NCI-H2227 treated with DMSO at 0.1 percent for 48 hours (cell line): ENCODE results near the gene SLC35F2.
"Not testable (repeated sequence)": the region's sequence is repeated elsewhere in the genome, so short reads cannot be mapped to it uniquely, and the experiment has no call there.

ENCODE experiments used
- DNase-seq: peaks from one replicate; lab custom pipeline; 2025; lab: John Stamatoyannopoulos, UW

Gene SLC35F2

DNA sequence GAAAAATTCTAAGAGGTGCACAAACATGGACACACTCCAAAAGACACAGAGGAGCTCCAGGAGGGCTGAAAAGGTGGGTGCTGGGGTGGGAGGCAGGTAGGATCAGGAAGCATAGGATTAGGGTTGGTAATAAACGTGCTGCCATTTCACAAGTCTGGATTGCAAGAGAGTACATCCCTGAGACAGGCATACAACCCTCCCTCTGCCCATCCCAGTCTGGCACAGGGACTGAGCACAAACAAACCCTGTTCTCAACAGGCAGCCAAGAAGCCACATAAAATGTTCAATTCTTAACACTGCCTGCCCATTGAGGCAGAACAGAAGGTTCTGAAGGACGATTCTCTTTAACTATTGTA, 18.5 kb downstream of the SLC35F2 start:
- no peak for DNase-seq

DNA sequence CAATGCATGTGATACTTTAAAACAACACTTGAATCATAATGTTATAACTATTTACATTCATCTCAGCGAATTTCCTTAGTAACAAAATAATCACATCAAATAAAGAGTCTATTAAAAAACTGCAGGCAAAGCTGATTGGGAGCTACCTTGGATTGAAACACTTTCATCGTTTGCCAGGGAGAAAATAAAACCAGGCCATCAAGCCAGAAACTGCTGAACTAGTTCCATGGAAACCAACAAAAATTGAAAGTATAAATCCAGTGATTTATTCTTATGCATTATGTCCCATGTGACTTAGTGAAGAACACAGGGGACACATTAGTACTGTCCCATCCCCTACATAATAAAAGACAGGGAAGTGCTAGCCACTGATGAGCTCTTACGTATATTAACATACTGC, 21.7 kb downstream of the SLC35F2 start:
- no peak for DNase-seq

DNA sequence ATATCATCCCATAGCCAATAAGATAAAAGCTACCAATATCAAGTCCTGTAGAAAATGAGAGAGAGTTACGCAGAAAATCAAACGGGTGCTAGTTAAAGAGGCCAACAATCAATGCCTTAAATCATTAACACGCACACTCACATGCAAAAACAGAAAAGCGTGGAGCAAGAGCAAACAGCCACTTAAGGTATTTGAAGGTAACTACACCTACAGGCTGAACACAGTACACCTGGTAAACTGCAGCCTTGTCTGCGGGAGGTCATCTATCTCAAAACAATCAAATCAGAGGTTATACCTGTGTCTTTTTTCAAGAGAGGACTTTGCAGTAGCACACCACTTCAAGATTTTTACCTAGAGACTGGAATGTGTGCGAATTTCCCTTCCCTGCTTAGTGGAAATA, 23.6 kb downstream of the SLC35F2 start:
- no peak for DNase-seq

DNA sequence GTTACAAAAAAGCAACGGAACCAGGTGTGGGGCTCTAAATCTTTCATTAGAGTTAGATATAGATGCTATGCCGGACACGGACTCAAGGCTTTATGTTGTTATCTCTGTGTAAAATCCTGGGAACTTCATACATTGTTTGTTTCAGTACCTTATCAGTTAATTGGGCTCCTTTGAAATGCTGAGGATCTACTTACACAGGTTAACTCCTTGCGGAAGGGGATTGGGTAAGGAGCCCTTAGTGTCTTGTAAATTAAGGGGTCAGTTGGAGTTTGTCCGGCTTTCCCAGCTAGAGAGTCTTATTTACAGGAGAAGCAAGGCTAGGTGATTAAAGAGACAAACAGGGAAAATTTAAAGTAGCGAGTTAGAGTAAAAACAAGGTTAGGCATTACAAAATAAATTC, 24.7 kb downstream of the SLC35F2 start:
- not testable (repeated sequence) for DNase-seq

DNA sequence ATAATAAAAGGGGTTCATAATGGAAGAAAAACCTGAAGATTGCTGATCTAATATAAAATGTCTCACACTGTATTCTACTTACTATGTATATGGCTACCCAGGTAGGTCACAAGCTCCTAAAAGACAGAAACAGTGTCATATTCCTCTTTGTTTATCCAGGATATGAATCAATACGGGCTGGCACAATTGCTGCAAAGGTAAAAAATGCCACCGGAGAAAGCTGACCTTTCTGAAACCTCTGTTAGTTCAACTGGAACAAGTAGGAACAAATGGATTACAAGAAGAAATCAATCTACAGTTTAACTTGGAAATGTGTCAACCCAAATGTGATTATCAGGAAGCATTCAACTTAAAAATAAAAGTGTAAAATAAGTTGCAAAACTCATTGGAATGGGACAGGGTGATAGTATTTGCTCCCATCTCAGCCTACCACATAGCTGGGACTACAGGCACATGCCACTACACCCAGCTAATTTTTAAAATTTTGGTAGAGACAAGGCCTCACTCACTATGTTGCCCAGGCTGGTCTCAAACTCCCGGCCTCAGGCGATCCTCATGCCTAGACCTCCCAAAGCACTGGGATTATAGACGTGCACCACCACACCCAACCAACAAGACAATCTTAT, 27.6 kb downstream of the SLC35F2 start:
- no peak for DNase-seq

DNA sequence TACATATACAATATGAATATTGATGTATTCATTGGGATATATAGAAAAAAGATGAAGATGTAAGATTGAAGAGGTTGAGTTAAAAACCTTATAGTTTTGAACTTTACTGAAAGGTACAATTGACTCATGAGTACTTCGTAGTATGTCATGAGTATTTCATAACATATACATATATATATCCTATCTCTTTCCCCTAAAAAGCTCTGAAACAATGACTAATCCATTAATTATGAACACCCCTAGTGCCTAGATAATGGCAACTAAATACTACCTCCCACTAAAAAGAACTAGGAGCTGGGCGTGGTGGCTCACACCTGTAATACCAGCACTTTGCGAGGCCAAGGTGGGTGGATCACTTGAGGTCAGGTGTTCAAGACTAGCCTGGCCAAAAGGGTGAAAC, 31.5 kb downstream of the SLC35F2 start:
- no peak for DNase-seq

DNA sequence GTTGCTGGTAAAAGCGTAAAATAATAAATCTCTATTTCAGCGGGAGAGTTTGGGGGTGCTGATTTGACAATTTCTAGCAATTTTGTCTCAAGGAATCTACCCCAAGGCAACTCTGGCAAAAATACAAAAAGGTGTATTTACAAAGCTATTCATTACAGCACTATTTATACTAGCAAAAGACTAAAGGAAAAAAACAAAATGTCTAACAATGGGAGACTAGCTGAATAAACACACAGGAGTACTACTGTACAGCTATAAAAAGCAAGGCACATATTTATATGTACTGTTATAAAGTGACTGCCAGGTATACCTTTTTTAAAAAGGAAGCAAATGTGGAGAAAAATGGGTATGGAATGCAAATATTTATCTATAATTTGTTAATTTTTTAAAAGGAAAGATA, 32.7 kb downstream of the SLC35F2 start:
- DNase-seq = no peak

DNA sequence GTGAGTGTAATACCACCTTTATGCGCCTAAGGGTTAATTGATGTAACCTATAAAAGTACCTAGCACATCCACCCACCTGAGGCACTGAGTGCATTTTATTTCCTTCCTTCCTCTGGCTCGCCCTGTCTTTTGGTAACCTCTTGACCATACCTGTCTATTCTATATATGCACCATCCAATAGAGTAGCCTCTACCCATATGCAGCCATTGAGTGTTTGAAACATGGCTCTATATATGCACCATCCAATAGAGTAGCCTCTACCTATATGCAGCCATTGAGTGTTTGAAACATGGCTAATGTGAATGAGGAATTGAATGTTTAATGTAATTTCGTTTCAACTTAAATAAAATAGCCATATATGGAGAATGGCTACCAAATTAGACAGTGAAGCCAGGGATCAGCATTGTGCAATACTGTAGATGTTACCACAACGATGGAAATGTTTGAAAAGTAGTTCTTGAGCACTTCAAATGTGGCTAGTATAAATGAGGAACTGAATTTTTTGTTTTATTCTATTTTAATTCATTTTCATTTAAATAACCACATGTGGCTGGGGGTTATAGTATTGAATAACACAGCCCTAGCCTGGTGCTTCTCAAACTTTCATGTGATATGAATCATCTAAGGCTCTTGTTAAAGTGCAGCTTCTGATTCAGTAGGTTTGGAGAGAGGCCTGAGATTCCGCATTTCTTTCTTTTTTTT, 33.8 kb downstream of the SLC35F2 start:
- no peak for DNase-seq

DNA sequence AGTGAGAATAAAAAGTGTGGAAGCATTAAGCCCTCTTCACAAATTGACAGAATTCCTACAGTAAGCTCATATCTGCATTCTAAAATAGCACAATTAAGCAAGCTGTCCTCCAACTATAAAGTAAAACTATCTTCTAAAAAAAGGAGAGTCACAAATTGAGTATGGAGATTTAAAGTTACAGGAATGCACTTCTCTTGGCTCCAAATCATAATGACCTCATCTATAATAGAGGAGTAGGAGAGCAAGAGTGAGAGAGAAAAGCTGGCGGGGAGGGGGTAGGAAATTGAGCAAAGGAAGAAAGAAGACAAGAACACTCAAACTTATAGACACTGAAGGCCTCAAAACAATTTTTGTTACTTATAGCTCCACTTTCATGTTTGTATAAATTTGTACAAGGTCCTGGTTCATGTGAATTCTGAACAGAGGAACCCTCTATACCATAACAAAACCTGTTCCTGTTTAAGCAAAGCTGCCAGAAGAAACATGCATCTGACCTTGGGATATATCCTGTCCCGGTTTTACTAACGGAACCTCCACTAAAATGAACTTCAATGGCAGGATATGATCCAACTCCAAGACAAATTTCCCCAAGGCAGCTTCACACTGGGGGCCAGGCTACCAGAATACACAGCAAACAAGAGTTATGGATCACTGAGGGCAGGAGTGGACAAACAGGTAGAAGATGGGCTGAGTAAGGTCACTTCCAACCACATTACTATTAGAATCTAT, 37.2 kb downstream of the SLC35F2 start:
- DNase-seq = no peak

DNA sequence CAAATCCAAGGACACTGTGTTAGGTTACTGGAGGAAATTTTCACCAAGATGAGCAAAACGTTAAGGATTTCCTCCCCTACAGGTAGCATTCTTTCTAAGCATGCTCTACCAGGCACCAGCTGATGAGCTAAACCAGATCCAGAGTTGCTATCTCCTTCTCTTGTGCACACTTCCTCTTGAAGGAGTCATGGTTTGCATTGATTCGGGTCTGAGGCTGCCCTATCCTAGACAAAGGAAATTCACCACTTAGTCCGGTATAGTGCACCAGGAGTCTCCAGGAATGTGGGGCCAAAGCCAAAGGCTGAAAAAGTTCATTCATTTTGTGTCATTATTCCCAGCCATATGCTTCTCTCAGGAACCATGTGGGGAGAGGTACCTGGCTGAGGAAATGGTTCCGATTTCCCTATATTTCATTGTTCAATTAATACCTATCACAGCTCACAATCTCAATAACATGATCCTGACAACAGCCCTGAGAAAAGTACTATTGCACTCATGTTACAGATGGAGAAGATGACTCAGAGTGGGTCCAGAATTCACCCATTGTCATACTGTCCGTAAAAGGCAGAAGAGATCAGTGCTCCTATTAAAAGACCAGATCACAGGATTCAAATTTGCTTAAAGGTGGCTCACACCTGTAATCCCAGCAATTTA, 39.1 kb downstream of the SLC35F2 start:
- DNase-seq = no peak

DNA sequence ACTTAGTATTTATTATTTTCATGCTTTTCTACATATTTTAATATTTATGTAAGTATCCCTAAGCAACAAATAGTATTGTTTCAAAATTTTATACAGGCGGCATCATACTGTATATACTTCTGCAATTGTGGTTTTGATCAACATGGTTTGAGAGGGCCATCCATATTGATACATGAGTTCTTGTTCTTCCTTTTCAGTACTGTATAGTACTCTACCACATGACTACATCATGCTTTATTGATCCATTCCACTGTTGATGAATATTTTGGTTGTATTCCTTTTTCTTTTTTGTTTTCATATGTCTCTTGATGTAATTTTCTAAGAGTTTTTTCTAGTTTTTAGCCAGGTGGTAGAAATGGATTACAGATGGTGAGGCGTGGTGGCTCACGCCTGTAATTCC, 40.1 kb downstream of the SLC35F2 start:
- DNase-seq = no peak

DNA sequence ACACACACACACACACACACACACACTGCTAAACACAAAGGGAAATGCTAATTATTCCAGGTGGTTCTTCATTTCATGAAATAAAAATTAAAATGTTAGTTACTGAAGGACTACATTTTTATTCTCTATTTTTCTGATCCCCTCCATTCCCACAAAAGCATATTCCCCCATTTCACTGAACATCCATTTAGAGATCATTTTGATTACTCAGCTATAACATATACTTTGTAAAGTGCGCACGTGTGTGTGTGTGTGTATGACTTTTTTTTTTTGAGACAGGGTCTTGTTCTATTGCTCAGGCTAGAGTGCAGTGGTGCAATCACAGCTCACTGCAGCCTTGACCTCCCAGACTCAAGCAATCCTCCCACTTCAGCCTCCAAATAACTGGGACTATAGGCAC, 42.6 kb downstream of the SLC35F2 start:
- no peak for DNase-seq

DNA sequence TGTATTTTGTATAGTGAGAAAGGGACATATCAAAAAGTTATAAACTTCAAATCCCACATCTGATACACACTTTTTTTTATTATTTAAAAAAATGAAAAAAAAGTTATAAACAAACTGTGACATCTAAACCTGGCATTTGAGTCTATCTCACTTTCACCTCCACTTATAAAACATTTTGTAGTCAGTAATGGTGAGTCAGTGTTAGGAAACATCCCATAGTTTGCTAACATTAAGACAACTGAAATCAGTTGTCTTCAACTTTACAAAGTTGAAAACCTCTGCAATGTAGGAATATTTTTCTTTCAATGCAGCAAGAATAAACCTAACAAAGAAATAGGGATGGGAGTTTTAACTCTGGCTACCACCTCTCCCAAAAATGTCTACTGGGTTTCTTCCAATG, 47.7 kb downstream of the SLC35F2 start:
- DNase-seq = no peak

DNA sequence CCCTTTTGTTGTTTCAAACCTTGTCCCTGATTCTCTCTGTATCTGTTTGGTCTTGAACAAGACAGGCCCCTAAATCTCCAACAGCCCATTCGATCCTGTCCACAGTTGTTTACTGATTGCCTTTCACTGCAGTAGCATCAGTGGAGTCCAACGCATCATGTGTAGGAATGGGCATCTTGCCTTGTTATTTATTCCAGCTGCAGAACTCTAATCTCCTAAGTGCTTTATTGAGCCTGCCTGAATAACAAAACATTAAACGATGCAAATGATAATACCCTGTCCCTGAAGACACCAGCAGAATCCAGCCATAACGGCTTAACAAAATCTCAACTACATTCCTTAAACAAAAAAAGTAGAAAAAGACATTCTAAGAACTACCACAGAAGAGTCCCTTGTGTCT, 50.1 kb downstream of the SLC35F2 start:
- DNase-seq = no peak

DNA sequence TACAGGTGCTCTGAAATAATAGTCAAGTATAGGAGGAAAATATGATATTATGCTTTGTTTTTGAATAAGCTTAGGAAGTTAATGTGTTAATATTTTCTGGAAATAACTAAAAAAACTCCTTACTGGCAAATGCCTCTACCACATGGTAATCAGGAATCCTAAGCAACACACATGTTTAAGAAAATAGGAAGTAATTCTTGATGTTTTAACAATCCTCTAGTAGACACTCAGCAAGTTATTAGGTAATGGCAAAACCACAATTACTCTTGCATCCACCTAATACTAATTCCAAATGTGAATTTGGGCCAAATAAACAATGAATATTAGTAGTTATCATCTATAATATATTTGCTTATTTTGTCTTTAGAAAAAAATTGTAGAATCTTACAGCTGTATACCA, 53.6 kb downstream of the SLC35F2 start:
- DNase-seq = no peak

DNA sequence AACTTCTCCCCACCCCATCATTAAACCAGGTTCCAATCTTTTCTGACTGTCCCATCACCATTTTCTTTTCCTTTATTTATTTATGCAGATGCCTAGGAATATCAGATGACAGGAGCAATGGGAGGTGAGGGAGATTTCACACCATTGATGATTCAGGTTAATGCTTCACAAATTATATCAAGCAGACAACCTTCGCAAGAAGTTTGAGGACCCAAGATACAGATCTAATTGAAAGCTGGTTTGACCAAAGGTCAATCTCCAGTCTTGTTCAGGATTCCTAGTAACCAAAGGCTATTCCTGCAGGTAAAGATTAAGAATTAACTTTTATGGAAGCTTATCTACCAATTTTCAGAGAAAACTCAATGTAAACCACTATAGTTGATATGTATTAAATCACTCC, 54.4 kb downstream of the SLC35F2 start:
- DNase-seq = no peak

DNA sequence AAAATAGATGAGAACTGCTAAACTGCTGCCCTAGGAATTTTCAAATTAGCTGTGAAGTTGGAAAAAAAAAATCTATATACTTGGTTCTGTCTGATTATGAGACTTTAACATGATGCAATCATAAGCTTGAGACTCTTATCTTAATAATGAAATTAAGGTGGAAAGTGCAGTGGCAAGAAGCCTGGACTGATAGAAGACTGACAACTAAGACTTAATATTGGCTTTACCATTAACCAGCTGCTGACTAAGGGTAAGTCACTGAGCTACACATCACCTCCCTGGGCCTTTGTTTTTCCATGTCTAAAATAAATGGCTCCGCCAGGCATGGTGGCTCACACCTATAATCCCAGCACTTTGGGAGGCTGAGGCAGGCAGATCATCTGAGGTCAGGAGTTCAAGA, 56.9 kb downstream of the SLC35F2 start:
- DNase-seq = no peak

DNA sequence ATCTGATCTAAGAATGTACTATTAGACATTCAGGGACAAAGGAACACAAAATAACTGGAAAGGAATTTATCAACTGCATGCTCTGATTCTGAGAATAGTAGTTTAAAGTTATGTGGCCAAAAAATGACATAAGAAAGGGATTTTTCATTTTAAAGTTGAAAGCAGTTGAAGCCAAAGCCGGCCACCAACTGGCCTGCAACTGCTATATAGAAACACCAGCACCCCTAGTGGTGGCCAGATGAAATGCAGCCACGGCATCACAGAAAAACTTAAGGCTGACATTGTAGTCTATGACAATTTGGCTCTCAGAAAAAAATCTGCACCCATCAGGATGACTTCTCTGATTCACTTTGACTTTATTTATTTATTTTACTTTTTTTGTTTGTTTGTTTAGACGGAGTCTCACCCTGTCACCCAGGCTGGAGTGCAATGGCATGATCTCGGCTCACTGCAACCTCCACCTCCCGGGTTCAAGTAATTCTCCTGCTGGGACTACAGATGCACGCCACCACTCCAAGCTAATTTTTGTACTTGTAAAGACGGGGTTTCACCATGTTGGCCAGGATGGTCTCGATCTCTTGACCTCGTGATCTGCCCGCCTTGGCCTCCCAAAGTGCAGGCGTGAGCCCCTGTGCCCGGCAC, 59.2 kb downstream of the SLC35F2 start:
- DNase-seq = peak; percentile 57

DNA sequence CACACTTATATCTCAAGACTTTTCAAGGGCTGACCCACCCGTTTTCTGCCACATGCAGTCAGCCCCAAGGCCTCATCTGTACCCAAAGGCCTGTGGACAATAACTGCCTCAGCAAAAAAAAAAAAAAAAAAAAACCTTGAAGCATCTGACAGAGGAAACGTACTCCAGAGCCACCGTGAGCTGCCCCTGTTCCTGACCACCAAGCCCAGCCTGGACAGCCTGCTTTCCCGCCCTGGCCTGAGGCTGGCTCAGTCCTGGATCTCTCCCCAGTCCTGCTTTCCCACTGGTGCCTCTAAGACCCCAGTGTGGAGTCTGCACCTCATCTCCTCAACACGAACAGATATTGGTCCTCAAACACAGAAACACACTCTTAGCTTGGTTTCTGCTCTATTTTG, 66.5 kb downstream of the SLC35F2 start:
- DNase-seq = no peak

DNA sequence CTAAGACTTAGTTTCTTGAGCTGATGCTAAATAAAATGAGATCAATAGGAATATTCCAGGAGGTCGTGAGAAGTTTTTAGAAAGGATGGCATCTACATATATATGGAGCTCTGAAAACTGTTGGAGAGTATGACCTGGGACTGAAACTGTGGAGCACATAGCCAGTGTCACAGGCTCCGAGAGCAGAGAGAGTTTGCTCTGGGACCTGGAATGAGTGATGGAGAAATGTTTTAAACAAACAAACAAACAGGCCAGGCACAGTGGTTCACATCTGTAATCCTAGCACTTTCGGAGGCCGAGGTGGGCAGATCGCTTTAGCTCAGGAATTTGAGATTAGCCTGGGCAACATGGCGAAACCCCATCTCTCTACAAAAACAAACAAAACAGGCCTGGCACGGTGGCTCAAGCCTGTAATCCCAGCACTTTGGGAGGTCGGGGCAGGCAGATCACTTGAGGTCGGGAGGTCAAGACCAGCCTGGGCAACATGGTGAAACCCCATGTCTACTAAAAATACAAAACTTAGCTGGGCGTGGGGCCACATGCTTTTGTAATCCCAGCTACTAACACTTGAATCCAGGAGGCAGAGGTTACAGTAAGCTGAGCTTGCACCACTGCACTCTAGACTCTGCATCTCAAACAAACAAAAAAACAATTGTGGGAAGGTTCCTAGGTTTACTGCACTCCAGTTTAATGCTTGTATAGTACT, 67.1 kb downstream of the SLC35F2 start:
- no peak for DNase-seq

DNA sequence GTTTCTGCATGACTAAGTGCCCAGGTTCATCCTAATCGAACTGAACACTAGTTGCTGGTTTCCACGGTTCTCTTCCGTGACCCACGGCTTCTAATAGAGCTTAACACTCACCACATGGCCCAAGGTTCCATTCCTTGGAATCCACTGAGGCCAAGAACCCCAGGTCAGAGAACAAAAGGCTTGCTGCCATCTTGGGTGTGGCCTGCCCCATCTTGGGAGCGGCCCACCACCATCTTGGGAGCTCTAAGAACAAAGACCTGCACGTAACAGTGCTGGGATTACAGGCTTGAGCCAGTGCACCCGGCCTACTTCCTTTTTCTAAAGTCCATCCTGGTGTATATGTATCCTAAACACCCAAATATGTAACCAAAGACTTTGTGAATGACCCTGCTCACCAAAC, 68.8 kb downstream of the SLC35F2 start:
- DNase-seq = no peak

DNA sequence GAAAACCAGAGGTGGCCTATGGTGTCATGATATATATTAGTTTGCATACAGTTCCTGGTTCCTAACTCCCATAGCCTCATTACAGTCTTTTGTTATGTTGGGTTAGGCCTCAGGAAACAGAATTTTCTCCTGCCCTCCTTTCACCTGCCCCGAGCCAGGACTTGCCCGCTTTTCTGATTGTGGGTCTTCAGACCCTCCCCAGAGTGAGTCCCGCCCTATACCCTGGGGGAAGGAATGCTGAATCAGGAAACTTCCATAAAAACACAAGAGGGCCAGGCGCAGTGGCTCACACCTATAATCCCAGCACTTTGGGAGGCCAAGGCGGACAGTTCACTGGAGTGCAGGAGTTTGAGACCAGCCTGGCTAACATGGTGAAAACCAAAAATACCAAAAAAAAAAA, 70.9 kb downstream of the SLC35F2 start:
- no peak for DNase-seq
